GM12891 (cell line): ENCODE measurements around the gene FKBP14.

Source experiments
- POLR2A ChIP-seq: IDR thresholded peaks from 2 replicates; pipeline ENCODE4 v1.6.1; 2011; ENCODE audit warnings: low read depth, low read length, control low read depth
- POLR2AphosphoS5 ChIP-seq: IDR thresholded peaks from 2 replicates; pipeline ENCODE4 v1.6.1; 2011; ENCODE audit warnings: low read depth, low read length, control low read depth
- SPI1 ChIP-seq: IDR thresholded peaks from 2 replicates; pipeline ENCODE4 v1.6.1; 2011; ENCODE audit warnings: low read depth, low read length, control low read depth

GRCh38 chr7:30028216-30028748, 1.8 kb upstream of the FKBP14 start, which contains the start of gene PLEKHA8:
- TF ChIP-seq SPI1 (no peak), POLR2AphosphoS5 (no peak), POLR2A (no peak; the same call in 1 of the 2 replicates)
